Peyer's patch (tissue), 4 donors: Measurements from ENCODE around the gene REL. TPM values are rescaled to one million over a fixed set of nuclear protein-coding genes. Genes with fewer than 3 reads are reported as not detected.
A peak's percentile ranks its signal among the peaks of the same experiment; 100 is the strongest.

Experiments used
- DNase-seq, 3 donors: peaks; one replicate each; pipeline ENCODE4 v3.0.0-alpha.2; 2017 to 2019
- H3K27ac ChIP-seq, 4 donors: fragments of 200-600 bp; sonication (generic); one replicate each; pipeline ENCODE4 v1.5.1; 2016 to 2019
- H3K27me3 ChIP-seq, 2 donors: fragments of 200-600 bp; sonication (generic); one replicate each; pipeline ENCODE4 v1.5.1; 2019
- H3K36me3 ChIP-seq, 3 donors: fragments of 200-600 bp; sonication (generic); one replicate each; pipeline ENCODE4 v1.5.1; 2016 to 2019
- H3K4me1 ChIP-seq, 4 donors: fragments of 200-600 bp; sonication (generic); one replicate each; pipeline ENCODE4 v1.5.1; 2016 to 2019
- H3K4me3 ChIP-seq, 4 donors: fragments of 200-600 bp; sonication (generic); 1 replicate in 3 of 4; 2 replicates in 1 of 4; pipeline ENCODE4 v1.5.1; 2016 to 2019; ENCODE audit warnings: mild to moderate bottlenecking in 1 of 4
- H3K9me3 ChIP-seq, 4 donors: fragments of 200-600 bp; sonication (generic); one replicate each; pipeline ENCODE4 v1.5.1; 2016 to 2019; ENCODE audit warnings: mild to moderate bottlenecking in 1 of 4
- POLR2A ChIP-seq, 2 donors: fragments of 450-650 bp; IDR thresholded peaks; one replicate each; pipeline ENCODE4 v1.5.1; 2017; ENCODE audit warnings: antibody characterized with exemption in 2 of 2, mild to moderate bottlenecking in 2 of 2, moderate library complexity in 2 of 2
- total RNA-seq, 4 donors: library from RNA; depleted of rRNA; stranded (reverse); fragments of >200 nt; gene quantifications; one replicate each; pipeline ENCODE4 v1.1.0, GENCODE V29; 2016
- TF ChIP-seq, protein P1 (sequence below), 6 experiments: fragments of 450-650 bp in 4 of 6; fragments of 200-600 bp in 2 of 6; sonication (generic) in 1 of 6; IDR thresholded peaks; one replicate each; pipeline ENCODE4 v1.5.1; 2017 to 2019; ENCODE audit warnings: antibody characterized with exemption in 6 of 6, mild to moderate bottlenecking in 3 of 6, moderate library complexity in 1 of 6

The REL gene
- total RNA-seq, 4 donors from 2014 or later = 11.7 to 79.2 (median 16.7) TPM

DNA sequence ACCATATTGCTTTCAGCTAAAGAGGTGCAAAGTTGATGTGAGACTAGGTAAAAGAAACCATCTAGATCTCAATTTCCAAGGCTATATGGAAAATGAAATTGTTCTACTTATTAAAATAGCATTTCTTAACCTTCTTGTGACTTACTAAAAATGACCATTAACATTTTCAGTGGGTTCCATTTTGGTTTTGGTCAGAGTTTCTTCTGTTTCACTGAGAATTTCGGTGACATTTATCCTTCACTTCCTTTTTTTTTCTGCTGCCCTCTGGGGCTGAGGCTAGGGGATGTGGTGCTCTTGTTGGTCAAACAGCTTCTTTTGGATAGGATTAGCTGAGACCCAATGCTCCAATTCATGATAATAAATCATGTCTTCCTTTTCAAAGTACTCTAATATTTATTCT lies 44.3 kb upstream of the REL start:
- Histone ChIP-seq H3K27ac (no peak overlapping the region), H3K27me3 (no peaks in the 10 kb centered on the region), H3K4me1 (peaks cover 0 to 6% (median 2%) of the 10 kb centered on the region in 4 donors), H3K9me3 (no peaks in the 10 kb centered on the region), H3K36me3 (no peaks in the 10 kb centered on the region), H3K4me3 (no peak overlapping the region)
- TF ChIP-seq POLR2A (IDR thresholded peaks at IDR 0.05) = no peak
- TF ChIP-seq, protein P1, sequence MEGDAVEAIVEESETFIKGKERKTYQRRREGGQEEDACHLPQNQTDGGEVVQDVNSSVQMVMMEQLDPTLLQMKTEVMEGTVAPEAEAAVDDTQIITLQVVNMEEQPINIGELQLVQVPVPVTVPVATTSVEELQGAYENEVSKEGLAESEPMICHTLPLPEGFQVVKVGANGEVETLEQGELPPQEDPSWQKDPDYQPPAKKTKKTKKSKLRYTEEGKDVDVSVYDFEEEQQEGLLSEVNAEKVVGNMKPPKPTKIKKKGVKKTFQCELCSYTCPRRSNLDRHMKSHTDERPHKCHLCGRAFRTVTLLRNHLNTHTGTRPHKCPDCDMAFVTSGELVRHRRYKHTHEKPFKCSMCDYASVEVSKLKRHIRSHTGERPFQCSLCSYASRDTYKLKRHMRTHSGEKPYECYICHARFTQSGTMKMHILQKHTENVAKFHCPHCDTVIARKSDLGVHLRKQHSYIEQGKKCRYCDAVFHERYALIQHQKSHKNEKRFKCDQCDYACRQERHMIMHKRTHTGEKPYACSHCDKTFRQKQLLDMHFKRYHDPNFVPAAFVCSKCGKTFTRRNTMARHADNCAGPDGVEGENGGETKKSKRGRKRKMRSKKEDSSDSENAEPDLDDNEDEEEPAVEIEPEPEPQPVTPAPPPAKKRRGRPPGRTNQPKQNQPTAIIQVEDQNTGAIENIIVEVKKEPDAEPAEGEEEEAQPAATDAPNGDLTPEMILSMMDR (IDR thresholded peaks at IDR 0.05) = no peak
- no peak for DNase-seq

DNA sequence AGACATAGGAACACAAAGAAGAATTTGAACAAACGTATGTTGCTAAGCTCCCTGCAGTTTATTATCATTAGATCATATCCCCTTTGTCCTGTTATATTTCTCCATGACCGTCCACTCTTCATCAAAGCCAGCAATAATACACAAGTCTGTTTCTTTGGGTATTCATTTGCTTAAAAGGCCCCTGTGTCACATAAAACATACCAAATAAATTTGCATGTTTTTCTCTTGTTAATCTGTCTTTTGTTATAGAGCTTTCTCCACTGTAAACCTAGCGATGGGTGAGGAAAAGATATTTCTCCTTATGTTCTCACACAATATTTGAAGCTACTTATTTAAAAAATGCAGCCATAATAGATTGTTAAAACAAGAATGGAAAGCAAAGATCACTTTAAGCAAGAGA lies 42.9 kb upstream of the REL start:
- Histone ChIP-seq H3K4me1 (peaks cover 0 to 6% (median 2%) of the 10 kb centered on the region in 4 donors), H3K27me3 (no peaks in the 10 kb centered on the region), H3K4me3 (no peak overlapping the region), H3K9me3 (no peaks in the 10 kb centered on the region), H3K36me3 (no peaks in the 10 kb centered on the region), H3K27ac (peak overlapping the region in 1 of 4 donors; percentile 76)
- no peak for DNase-seq
- TF ChIP-seq, protein P1 (IDR thresholded peaks at IDR 0.05) = no peak
- TF ChIP-seq POLR2A (IDR thresholded peaks at IDR 0.05) = no peak

DNA sequence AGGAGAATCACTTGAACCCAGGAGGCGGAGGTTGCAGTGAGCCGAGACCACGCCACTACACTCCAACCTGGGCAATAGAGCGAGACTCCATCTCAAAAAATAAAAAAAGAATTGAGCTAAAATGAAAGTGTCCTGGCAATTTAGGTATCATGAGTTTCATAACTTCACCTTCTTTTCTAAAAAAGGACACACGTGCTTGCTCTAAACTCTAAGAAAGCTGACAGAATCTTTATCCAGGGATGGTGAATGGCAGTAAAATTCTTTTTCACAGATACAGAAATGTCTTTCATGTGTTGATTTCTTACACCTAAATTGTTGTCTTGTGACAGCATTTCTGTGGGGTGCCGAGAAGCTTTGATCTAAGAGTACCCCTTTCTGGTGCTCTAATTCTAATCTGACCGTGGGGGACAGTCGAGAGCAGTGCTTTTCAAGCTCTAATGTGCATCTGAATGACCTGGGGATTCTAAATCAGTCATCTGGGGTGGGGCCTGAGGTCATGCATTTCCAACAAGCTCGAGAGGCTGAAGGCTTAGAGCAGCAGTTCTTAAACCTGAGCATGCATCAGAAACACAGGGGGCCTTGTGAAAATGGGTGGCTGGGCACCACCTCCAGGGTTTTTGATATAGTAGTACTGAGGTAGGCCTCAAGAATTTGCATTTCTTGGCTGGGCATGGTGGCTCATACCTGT lies 42.1 kb upstream of the REL start:
- H3K27ac ChIP-seq = peak overlapping the region in 2 of 4 donors; percentile 38 to 76
- no peak overlapping the region for H3K4me3 ChIP-seq
- peaks cover 0 to 6% (median 2%) of the 10 kb centered on the region in 4 donors for H3K4me1 ChIP-seq
- no peaks in the 10 kb centered on the region for H3K36me3 ChIP-seq
- no peaks in the 10 kb centered on the region for H3K9me3 ChIP-seq
- DNase-seq = peak in 1 of 3 donors; percentile 42
- no peak for TF ChIP-seq POLR2A (IDR thresholded peaks at IDR 0.05)
- TF ChIP-seq, protein P1 (IDR thresholded peaks at IDR 0.05) = no peak
- H3K27me3 ChIP-seq = no peaks in the 10 kb centered on the region

DNA sequence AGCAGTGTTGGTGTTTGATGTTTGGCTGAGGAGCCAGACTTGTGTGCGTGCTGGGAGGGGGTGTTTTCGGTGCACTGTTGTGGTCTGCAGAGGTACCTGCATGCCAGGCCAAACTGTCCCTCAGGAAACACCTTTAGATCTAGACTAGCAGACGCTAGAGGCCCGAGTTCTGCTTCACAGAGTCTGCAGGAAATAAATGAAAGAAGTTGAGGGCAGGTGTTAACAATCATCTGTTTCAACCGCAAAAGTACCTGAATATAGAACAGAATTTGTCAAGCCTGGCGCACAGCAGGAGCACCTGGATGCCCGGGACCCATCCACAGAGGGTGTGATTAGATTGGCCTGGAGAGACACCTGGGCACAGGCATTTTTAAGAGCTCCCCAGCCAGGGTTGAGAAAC lies 40.5 kb upstream of the REL start:
- H3K27ac ChIP-seq = peak overlapping the region in 1 of 4 donors; percentile 76
- peak in 2 of 3 donors; percentile 83 to 85 for DNase-seq
- H3K36me3 ChIP-seq = no peaks in the 10 kb centered on the region
- no peaks in the 10 kb centered on the region for H3K9me3 ChIP-seq
- TF ChIP-seq POLR2A (IDR thresholded peaks at IDR 0.05) = no peak
- TF ChIP-seq, protein P1 (IDR thresholded peaks at IDR 0.05) = no peak
- H3K27me3 ChIP-seq = no peaks in the 10 kb centered on the region
- peaks cover 0 to 6% (median 2%) of the 10 kb centered on the region in 4 donors for H3K4me1 ChIP-seq
- H3K4me3 ChIP-seq = no peak overlapping the region

DNA sequence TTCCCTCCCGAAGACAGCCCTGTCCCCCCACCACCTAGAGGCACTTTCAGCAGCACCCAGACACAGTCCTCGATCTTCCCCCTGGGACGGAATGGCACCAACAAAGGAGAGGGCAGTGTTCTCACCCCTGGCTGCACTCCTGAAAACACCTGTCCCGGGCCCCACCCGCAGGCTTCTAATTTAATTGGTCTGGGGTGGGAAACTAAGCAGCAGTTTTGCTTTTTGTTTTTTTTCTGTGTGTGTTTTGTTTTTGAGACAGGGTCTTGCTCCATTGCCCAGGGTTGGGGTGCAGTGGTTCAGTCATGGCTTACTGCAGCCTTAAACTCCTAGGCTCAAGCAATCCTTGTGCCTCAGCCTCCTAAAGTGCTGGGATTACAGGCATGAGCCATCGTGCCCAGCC lies 38.4 kb upstream of the REL start:
- Histone ChIP-seq H3K27ac (peak overlapping the region in 1 of 4 donors; percentile 31), H3K9me3 (no peaks in the 10 kb centered on the region), H3K27me3 (no peaks in the 10 kb centered on the region), H3K4me1 (peaks cover 0 to 6% (median 2%) of the 10 kb centered on the region in 4 donors), H3K4me3 (no peak overlapping the region), H3K36me3 (no peaks in the 10 kb centered on the region)
- DNase-seq = peak in 1 of 3 donors; percentile 33
- TF ChIP-seq, protein P1 (IDR thresholded peaks at IDR 0.05) = no peak
- TF ChIP-seq POLR2A (IDR thresholded peaks at IDR 0.05) = no peak
